Activated CD8-positive, alpha-beta memory T cell treated with anti-CD3 and anti-CD28 coated beads, Interleukin-2, amount 50 U/mL, for 4 hours (primary cell): ENCODE measurements around the gene AKT2.
"Not testable (repeated sequence)": the region's sequence is repeated elsewhere in the genome, so short reads cannot be mapped to it uniquely, and the experiment has no call there.

Source experiments
- DNase-seq: peaks from one replicate; pipeline ENCODE4 v3.0.0-alpha.2; 2020

AKT2 gene

DNA sequence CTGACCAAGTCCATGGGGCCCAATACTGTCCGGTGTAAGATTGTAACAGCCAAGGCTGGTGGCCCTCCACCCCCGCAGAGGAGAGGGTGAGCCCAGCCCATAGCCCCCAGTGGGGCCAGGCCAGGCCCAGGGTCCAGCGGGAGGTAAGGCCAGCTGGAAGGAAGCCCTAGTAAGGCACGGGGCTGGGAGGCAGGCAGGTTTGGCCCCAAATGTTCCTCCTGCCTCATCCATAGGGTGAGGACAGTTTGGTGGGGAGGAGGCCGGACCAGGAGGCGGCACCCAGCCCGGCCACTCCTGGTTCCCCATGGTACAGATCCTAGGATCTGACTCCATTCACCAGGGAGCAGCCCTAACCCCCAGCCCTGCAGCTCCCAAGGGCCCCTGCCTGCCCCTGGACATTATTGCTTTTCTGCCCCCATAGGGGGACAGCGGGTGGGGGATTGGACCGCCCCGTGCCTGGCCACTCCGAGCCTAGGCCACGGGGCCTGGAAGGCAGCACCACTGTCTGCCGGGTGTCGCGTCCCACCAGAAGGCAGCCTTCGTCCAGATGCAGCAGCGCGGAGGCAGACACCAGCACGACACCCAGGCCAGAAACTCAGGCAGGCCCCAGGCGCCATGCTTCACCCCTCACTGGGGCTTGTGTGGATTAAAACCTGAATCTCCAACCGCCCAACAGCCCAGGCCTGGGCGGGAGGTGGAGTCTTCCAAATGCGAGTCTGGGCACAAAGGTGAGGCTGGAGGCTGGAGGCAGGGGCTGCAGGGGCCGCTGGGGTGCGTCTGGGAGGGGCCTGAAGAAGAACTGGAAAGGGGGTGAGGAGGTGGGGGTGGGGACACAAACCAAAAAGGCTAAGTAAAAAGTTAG lies 52.0 kb downstream of the AKT2 start:
- no peak for DNase-seq

- no peak for DNase-seq
Observed at GRCh38 chr19:40232479-40232878, 52.7 kb downstream of the AKT2 start.

GRCh38 chr19:40231544-40232424 lies 53.4 kb downstream of the AKT2 start:
- no peak for DNase-seq

DNA sequence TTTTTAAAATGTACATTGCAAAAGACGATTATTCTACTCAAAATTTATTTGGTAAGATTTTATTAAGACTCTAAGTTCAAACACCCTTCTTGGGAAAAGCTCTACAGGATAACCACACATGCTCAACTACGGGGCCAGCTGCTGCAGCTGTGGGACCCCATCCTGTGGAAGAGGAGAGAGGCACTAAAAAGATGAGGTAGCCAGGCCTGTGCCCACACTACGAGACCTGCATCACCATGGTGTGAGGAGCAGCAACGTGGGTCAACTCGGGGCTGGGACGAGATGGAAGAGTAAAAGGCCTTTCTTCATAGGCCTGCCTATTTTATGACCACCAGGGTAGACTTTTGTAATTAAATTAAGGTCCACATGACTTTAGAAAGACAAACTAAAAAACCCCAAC lies 54.1 kb downstream of the AKT2 start:
- DNase-seq: no peak

GRCh38 chr19:40229926-40230417 lies 55.2 kb downstream of the AKT2 start:
- DNase-seq: no peak

- DNase-seq: no peak
Observed at GRCh38 chr19:40229484-40229883, 55.7 kb downstream of the AKT2 start.

GRCh38 chr19:40228863-40229262 lies 56.3 kb downstream of the AKT2 start:
- no peak for DNase-seq

DNA sequence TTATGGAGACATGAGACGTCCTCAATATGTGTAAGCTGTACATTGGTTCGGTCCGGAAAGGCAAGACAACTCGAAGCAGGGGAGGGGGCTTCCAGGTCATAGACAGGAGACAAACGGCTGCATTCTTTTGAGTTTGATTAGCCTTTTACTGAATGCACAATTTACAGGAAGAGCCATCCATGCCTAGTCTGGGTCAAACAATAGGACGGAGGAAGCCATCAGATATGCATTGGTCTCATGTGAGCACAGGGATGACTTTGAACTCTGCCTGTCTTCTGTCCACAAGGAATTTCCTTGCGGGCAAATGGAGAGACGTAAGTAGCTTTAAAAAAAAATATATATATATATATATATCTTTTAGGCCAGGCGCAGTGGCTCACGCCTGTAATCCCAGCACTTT lies 56.8 kb downstream of the AKT2 start:
- DNase-seq: no peak

DNA sequence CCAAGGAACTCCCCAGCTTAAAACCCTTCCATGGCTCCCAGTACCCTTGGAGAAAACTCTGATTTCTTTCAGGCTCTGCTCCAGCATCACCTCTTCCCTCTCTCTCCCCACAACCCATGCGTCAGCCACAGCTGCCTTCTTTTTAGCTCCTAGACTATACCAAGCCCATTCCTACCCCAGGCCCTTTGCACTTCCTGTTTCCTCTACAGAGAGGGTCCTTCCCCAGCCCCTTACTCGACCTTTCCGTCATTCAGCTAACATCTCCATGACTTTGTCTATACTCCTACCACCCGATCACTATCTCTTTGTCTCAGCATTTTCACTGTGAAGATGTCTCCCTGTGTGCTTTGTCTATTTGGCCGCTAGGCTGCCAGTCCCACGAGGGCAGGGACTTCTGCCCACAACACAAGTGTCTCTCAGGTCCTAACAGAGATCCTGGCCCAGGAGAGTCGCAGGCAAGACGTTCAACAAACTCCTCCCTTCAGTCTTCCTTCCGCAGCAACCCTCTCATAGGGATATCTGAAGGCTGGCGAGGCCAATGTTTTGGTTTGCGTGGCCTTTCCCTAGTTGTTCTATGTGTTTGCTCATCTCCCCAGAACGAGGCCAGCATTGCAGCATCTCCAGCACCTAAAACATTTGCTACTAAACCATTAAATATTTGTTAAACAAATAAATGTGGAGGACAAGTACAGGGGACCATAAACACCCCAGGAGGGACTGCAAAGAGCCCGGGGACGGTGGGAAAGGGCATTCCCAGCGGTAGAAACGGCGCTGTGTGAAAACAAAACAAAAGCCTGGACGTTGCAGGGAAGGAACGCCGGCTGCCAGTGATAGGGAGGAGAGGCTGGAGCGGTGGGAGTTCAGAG lies 59.5 kb downstream of the AKT2 start:
- DNase-seq: no peak

GRCh38 chr19:40224342-40225150 lies 60.6 kb downstream of the AKT2 start:
- DNase-seq: no peak

DNA sequence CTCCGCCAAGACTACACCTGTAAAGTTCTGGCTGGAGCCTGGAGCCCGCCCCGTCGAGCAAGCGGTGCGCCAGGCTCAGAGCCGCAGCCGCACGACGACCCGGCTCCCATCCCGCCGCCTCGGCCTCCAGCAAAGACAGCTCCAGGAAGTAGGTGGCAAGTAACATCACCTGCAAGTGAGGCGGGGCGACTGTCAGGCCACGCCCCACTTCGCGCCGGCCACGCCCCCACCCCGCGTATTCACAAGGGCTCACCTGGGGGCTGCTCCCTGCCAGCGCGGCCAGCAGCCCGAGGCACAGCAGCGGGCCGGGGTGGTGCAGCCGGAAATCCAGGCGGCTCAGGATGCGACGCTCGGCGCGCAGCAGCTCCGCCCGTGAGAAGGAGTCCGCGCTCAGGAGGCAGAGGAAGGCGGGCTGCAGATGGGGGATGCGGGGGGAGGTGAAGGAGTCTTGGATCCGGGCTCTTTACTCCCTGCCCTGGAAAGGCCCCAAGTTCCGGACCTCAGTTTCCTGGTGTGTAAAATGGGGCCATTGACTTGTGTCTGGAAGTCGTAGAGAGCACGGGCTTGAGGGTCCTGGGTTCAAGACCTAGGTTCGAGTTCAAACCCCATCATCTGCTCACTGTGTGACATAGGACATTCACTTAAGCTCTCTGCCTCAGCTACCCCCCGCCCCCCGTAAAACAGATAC lies 61.9 kb downstream of the AKT2 start:
- peak; percentile 39 for DNase-seq

GRCh38 chr19:40221858-40222619 lies 63.1 kb downstream of the AKT2 start:
- peak; percentile 71 for DNase-seq

DNA sequence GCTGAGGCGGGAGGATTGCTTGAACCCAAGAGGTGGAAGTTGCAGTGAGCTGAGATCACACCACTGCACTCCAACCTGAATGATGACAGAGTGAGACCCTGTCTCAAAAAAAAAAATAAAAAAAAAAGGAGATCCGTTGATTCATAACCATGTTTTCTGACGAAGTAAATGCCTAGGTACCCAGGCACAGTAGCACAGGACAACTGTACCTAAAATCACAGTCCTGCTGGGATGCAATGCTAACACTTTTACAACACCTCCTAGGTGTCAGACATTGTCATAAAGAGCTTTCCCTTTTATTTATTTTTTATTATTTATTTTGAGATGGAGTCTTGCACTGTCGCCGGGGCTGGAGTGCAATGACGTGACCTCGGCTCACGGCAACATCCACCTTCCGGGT lies 64.5 kb downstream of the AKT2 start:
- DNase-seq: no peak

DNA sequence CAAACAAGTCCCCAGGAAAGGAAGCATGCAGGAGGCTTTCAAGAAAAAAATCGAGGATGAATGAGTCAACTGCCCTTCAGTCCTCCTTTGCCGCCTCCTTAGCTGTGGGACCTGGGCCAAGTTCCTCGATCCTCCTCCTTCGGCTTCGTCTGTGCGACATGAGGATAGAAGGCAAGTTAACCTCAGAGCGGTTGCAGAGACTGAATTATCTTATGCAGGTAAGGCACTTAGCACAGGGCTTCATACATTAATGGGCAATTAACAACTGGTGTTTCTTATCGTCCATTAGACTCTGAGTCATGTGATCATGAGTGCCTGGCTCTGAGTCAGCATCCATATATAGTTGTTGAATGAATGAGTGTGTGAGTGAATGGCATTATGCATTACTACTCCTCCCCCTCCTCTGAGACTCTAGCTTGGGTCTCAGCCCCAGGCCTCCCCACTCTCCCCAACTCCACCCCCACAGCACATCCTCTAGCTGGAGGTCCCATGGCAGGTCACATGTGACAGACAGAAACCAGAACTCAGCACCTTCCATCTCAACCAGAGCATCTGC lies 65.3 kb downstream of the AKT2 start:
- DNase-seq: no peak

DNA sequence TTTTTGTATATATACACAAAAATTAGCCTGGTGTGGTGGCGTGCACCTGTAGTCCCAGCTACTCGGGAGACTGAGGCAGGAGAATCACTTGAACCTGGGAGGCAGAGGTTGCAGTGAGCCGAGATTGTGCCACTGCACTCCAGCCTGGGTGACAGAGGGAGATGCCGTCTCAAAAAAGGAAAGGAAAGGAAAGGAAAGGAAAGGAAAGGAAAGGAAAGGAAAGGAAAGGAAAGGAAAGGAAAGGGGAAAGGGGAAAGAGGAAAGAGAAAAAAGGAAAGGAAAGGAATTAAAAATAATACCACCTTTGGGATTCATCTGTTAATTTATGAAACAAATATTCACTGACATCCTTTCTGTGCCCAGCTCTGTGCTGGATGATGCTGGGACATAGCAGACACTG lies 66.1 kb downstream of the AKT2 start:
- not testable (repeated sequence) for DNase-seq

- DNase-seq: peak; percentile 46
Observed at GRCh38 chr19:40217934-40218890, 66.9 kb downstream of the AKT2 start, which contains the start of gene TTC9B. Gene TTC9B, minus strand, starts transcription at chr19:40218384. Its CDS starts 3 bp downstream, at chr19:40218381.

DNA sequence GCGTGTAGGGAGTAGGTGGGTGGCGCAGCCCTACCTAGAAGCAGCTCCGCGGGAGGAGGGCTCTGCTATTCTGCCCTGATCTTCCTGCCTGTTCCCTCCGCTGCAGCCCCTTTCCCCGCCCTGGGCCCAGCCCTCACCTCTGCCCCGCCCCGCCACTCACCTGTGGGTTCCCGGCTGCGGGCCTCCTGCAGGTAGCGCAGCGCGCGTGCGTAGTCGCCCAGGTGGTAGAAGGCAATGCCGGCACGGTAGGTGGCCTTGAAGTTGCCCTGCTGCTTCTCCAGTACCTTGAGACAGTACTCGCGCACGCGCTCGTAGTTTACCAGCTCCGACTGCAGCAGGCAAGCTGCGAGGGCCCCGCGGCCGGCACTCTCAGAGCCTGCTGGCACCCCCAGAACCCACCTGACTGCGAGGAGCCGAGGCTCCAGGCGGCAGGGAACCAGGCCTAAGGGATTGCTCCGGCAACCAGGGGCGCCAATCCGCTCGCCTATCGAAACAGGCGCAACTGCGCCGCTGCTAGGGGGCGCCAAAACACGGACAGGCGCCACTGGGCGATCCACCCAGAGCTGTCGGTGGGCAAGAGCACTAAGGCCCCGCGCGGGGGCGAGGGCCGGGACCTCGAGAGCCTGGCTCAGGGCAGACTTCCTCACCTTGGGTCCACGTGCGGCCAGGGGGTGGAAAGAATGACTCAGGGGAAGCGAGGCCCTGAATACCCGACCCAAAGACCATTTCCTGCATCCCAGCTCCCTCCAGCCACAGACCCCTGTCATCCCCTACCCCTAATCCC lies 67.9 kb downstream of the AKT2 start:
- no peak for DNase-seq

DNA sequence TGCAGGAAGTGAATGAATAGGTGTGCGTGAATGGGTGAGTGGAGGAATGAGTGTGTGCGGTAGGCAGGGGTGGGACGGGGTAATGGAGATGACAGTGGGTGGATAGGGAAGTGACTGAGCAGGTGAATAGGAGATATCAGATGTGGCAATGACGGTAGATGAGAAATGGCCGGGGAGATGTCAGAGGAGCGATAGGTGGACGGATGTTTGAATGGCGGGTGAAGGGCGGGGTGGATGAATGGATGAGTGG lies 68.4 kb downstream of the AKT2 start:
- DNase-seq: no peak
